Nucleus accumbens (tissue), 56 donors: ENCODE results near the gene PTN.

Experiments used
- DNase-seq, 56 donors: peaks; one replicate each; lab custom pipeline; 2025; lab: John Stamatoyannopoulos, UW

The PTN gene

DNA sequence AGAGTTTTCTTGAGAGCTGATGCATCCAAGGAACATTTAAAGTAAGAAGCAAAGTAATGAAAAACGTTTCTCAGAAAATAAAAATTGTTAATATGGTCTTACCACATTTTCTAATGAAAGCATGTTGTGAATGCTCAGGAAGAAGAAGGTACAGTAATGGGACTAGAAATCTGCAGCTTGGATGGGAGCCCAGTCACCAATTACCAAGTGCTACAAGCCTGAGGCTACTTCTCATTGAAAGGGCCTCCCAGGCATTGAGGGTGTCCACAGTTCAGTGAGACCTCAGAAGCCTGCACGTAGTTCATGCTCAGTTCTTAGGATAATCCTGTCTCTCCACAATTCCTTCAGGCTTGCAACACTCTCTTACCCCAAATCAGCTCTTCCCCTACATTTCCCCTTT, 17.6 kb downstream of the PTN start:
- DNase-seq: no peak

DNA sequence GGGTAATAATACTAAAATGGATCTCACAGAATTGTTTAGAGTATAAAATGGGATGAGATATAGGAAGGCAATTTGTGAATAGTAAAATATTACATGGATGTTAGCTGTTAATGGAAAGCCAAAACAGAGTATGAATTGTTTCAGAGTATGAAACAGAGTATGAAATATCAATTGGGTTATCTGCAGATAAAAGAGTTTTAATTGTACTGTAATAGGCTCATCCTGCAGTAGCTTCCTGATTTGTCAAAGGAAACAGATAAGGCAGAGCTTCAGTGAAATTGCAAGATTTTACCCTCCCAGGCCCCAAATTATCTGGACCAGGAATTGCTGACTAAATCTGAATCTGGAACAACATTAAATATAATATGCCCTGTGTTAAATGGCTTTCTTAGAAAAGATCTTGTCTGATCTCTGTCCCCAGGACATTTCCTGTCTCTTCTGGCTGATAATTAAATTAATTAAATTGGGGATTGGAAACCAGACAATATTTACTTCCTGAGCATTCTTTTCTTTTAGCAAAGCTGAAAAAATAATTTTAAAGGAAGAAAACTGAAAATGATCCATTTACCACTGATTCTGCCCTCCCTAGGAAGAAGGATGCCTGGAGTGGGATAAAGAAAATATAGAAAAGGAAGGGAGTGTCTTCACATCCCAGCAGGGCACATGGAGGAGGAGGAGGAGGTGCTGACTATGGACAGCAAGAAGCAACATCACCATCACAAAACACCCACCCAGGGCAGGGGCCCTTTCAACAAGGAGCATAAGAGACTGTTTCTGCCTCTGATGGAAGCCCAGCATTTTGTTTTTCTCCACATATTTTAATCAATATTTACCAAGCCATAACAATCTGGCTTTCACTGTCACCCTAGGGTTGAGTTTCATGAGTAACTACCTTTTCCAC, 18.5 kb downstream of the PTN start:
- DNase-seq: no peak

DNA sequence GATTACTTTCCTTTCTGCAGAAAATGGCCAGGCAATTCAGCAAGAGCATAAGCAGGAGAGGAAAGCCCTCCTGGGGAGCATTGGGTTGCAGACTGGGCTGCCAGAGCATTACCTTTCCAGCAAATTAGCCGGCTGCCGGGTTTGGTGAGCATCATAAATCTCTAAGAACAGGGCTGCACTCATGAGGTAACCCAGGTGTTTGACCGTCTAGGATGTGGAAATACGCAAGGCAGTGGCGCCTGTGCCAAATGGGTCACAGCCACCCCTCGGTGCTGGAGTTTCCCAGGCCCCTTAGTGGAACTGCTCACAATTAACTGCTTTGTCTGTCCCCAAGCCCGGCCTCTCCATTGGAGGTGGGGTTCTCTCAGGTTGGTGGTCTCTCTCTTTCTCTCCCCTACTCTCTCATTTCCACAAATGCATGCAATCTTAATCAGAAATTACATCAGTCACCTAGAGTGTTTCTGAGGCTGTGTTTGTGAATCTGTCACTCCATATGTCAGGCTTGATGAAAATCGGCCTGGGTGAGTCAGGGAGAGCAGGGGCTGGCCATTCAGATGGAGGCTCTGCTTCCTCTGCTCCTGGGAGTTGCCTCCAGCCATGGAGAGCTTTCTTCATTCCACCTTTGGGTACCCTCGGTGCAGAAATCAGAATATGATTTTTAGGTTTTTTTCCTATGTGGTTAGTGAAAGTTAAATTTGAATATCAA, 26.7 kb downstream of the PTN start:
- DNase-seq: peak in 3 of 56 donors; percentile 13 to 32 (median 23)

DNA sequence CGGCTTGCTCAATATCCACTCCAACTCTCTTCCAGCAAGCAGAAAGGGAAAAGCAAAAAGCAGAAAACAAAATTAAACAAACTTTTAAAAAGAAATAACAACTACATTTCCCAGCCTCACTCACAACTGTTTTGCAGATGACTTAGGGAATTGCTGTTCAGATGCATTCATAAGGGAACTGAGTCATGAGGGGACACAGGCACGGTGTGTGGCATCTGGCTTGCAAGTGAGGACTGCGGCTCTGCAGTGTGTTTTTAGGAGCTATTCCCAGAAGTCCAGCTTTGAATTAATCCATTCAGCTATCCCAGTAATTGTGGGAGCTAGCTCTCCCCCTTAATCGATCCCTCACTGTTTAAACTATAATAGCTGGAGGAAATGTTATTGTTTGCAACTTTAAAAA, 30.3 kb downstream of the PTN start:
- DNase-seq: peak in 10 of 56 donors; percentile 12 to 65 (median 30)

DNA sequence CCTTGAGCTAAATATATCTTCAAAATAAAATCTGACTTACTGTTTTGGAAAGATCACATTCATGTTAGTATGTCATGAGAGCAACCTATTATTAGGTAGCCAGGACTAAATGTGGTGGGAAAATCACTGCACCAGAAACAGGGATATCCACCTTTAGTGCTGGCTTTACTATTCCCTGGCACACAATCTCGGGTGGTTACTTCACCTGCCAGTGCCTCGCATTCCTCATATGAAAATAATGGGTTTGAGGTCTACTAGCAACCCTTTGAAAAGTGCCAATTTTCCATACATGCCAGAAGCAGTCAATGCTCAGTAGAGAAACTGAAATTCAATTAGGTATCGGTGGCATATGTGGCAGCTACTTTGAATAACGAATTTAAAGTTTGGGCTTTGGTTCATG, 36.8 kb downstream of the PTN start:
- no peak for DNase-seq

DNA sequence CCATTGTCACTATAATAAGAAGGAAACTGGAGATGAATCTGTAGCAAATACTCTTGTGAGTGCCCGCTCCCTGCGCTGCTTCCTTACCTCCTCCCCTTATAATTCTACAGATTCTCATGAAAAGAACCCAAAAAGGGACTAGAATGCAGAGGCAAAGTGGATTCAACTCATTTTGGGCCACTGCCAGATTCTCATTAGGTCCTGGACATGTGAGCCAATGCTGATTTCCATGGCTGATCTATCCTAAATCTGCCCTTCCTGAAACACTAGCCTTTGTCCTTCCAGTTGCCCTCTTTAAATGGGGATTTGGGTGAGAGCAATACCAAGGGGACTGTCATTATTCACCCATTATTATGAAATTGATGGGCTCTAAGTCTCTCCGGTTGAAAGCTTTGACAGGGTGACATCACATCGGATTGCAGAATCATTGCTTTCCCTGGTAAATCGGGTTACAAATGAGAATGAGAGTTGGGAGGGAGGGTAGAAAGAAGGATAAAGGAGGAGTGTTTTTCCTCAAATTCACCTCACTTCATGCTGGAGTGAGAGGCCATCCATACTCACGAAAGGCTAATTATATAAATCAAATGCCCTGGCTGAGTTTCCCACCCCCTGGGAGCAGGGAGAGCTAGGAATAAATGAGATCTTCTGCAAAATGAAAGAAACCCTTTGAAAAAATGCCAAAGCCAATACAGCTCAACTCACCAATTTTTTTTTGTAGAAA, 37.5 kb downstream of the PTN start:
- peak in 4 of 56 donors; percentile 11 to 23 (median 18) for DNase-seq

DNA sequence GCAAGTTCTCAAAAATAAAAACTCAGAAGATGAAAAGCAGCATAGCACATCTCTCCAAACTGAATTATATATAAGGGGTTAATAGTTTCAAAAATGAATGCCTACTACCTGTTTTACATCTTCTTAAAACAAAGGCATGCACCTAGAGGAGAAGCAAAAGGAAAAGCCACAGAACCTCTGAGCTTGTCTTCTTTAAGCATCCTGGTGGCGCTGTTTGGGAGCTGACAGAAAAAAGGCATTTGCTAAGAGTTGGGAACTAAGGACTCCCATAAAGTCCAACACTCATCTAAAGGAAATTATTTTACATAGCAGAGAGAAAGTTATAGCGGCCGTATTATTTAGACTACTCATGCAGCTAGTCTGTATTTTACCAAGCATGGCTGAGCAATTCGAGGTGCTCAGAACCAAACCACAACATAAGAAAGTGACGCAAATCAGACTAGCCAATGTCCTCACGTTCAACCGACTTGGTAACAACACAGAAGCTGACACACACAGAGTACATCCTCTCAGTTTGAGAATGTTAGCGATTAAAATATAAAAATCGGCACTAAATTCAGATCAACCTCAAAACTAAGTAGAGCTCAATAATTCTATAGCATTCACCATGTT, 38.8 kb downstream of the PTN start:
- DNase-seq: peak in 3 of 56 donors; percentile 8 to 24 (median 19)

DNA sequence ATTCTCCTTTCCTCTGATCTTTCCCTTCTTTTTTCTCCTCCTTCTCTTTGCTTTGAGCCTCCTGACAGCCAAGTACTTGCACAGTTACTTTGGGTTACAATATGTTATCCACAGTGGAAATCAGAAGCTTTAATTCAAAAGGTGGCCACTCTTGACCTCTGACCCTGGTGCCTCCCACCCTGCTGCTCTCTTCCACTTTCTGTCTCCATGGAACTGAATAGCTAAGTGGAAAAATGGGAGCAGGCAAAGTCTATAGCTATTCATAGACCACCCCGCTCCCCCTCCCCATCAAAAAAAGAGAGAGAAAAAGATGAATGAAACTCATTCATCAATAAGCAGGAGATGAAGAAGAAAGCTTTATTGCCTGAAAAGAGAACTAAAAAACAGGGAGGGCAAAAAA, 39.4 kb downstream of the PTN start:
- no peak for DNase-seq

DNA sequence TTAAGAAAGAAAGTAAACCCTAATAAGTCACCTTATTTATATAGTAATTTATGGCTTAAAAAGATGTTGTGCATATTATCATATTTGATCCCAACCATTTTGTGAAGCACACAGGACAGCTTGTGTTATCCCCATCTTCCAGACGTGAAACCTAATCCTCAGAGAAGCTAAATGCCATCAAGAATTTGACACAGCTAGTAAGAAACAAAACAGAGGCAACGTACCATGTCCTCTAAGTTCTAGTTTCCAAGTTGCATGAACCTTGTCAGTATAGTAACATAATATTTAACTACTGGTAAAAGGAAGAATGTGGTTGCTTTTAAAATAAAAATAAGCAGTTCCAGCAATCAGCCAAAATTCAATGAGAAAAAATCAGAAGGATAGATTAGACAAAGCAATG, 41.5 kb downstream of the PTN start:
- DNase-seq: no peak

DNA sequence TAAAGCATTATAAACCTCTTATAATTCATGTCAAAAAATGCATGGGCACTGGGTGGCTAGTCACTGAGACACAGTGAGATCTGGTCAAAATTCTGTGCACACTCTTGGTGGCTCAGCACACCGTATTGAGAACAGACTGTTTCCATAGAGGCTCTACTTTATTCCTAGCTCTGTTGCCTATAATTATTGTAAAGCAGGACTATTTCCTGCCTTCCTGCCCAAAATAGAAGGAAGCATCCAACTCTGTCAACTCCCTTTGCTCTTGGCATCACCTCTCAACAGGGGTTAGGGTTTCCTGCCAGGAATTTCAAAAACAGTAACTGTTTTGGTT, 45.1 kb downstream of the PTN start:
- no peak for DNase-seq

DNA sequence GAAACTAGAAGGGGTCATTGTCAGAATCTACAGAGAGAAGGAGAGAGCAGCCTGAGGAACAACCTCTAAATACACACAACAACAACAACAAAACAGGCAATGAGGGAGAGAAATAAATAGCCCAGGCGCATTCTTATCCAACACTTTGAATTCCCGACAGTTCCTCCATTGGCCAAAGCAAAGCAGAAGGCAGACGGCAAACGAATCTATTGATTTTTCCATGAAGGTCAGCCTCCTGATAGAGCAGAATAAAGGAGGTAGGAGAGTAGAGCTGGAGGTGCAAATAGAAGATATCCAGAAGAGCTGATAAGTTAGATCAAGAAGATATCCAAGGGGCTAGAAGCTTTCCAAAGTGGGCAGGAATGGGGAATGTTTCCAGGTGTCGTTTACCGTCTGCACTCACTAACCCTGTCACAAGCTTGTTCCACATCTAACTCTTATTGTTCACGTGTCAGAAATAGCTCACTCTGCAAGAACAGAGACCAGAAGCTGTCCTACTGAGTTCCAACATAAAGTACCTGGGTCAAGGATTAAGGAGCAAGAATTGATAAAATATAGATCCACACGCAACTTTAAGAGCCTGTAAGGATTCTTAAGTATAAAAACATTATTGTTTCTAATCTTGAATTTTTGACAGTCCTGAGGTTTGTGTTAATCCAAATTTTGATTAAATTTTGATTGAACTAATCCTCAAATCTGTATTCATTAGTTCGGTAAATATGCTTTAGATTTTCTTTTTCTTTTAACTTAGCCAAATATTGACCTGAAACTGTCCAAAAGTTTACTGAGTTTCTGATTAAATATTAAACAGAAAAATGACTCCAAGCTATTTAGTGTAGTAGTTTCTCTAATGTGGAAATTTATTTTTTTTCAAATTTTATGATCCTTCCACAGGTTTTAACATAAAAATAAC, 45.7 kb downstream of the PTN start:
- DNase-seq: no peak

DNA sequence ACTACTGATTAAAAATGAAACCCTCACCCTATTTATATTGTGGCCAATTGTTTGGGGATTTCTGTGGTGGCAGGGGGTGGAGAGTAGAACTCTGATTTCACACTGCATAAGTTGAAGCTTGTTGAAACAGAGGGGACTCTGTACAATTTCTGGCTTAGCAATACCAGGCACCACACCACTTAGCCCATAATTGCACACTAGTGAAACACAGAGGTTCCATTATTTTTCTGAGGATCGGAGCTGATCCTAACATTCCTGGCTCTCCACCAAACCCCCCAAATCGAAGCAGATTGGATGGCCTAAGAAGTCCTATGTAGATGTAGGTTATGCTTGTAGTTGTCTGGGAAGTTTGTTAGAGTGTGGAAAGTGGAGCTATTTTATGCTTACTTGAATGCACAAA, 47.0 kb downstream of the PTN start:
- peak in 14 of 56 donors; percentile 10 to 58 (median 30) for DNase-seq

DNA sequence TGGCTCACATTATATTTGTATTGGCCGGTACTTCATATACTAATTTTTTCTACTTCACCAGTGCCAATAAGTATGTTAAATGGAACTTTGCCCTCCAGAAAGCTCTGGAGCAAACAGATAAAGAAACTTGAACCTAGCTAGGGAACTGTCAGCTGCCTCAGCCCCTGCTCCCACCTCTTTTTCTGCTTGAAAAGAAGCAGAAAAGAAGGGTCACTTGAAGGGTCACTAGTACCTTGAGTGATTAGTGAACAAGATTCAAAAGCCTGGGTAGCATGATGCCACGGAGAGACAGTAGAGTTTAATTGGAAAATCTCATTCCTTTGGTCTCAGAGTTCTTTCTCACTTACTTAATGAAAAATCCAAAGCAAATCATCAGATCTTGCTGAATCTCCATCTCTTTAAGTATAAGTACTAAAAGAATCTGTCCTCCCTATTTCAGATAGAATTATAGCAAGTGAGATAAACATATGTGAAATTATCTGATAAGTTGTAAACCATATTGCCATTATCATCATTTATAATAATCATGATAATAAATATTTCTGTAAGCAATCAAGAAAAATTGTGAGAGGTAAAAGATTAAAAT, 47.7 kb downstream of the PTN start:
- no peak for DNase-seq

DNA sequence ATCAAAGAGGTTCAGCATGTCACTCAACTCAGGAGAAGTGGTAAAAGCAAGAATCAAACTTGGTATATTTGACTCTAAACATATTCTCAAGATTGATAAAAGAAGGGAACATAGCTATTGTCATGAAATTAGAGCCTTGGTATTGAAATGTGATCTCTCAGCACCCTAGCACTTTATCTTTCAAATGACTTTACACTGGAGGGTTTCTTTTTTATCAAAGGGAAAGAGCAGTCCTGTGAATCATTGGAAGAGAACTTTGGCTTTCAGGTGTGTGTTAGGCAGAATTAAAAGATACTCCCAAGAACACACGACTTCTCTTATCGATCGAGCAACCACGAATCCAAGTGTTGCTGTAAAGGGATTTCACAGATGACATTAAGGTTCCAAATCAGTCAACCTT, 54.4 kb downstream of the PTN start:
- DNase-seq: no peak

DNA sequence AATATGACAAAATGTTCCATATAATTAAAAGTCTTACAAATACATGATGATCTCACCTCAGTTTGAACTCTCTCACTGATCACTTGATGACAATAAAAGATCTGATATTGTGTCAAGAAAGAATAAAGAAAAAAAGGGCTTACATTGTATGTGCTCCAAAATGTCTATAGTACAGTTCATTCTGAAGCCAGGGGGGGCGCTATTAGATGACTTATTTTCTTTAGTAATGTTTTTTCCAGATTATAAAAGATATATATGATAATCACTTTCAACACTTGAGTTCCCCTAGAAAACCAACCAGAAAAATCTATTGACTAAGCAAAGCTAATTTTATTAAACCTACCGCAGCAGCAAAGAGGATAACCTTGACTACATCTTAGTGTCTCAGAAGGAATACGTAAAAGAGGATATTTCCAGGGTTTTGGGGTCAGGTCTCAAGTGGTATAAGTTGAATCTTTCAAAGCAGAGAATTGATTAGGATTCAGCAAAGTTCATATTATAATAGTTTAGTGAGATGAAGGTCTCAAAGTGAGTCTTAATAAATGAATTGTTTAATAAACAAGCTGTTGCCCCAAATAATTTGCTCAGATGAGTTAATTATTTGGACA, 55.8 kb downstream of the PTN start:
- DNase-seq: peak in 1 of 56 donors; percentile 18

DNA sequence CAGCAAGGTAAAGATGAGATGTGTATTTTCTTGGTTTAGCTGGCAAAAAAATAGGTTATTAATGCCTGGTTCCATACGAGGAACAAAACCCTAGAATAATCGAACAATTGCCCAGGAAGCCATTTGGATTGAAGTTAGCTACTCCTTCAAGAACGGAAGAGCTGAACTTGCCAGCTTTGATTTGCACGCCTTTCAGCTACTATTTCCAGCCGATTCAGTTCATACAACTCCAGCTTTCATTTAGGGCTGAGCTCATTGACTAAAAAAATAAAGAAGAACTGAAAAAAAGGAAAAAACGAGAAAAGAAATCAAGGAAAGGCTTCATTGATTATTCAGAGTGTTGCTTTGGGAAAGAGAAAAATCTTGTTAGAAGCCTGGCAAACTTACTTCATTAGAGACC, 60.4 kb downstream of the PTN start:
- peak in 2 of 56 donors; percentile 15 to 23 for DNase-seq

DNA sequence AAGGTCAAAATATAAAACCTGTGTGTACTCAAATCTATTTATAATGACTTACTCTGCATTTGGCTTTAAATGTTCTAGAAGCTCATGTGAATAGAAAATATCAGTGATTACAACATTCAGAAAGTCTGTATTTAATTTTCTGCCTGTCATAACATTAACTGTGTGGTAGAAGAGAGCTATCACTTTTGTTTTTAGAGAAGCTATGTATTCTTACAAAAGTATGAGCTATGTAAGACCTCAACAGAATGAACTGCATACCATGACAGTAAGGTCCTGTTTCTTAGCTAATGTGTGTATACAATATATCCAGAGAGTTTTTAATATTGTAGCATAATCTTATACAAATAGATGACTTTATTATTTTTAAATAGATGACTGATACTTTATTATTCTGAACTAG, 61.5 kb downstream of the PTN start:
- no peak for DNase-seq

DNA sequence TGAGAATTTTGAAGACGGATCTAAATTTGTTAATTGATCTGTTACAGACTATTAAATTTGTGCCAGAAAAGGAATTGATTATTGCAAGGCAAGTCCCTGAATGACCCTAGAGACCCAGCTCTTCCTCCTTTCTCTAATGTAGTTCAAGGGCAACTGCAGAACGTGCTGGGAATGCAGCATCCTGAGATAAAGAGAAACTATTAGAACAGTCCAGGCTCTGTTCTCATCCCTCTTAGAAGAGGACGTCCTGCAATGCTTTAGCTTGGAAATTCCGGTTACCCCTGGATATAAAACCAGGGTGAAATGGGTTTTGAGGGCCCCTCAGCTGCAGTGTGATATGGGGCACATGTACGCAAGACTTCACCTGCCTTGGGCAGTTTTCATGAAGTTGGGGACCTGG, 67.3 kb downstream of the PTN start:
- peak in 1 of 56 donors; percentile 4 for DNase-seq

DNA sequence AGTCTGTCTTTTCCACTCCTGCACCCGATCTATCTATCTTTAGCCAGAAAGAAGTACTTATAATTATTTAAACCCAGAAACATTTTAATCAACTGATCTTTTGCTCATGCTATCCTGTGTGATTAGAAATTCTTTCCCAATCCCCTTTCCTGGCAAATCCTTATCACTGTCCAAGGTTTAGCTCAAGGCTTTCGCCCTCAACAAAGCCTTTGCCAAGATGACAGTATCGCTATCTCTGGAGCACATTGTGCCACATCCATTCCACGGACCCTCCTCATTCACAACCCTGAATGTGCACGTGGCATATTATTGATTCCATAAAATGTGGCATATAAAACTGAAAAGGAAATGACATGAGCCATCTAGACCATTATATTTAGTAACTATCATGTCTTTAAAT, 71.3 kb downstream of the PTN start:
- DNase-seq: no peak
